ENCODE measurements around the gene SLIT3.
A peak's percentile ranks its signal among the peaks of the same experiment; 100 is the strongest.

The SLIT3 gene

DNA sequence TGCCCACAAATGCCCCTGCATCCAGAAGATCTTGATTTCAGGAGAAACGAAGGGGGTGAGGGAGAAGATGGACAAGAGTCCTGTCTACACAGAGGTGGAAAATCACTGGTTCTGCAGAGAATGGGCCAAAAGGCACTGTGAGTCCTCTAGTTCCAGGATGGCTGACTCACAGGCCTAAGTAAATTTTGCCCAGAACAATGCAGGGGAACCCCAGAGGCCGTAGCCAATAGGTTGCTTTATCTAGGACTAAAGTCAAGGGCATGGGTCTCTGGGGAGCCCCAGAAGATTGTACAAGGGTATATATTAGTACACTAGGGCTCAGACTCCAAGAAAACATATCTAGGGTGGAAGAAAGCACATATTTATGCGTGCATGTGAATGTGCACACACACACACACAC is 98.0 kb downstream of the SLIT3 start:
- in situ Hi-C loops (cut with HindIII; ENCODE audit: low pct_ligation_motif_present, low sequenced_read_pairs), result no loop called here
- TF ChIP-seq, protein P1, sequence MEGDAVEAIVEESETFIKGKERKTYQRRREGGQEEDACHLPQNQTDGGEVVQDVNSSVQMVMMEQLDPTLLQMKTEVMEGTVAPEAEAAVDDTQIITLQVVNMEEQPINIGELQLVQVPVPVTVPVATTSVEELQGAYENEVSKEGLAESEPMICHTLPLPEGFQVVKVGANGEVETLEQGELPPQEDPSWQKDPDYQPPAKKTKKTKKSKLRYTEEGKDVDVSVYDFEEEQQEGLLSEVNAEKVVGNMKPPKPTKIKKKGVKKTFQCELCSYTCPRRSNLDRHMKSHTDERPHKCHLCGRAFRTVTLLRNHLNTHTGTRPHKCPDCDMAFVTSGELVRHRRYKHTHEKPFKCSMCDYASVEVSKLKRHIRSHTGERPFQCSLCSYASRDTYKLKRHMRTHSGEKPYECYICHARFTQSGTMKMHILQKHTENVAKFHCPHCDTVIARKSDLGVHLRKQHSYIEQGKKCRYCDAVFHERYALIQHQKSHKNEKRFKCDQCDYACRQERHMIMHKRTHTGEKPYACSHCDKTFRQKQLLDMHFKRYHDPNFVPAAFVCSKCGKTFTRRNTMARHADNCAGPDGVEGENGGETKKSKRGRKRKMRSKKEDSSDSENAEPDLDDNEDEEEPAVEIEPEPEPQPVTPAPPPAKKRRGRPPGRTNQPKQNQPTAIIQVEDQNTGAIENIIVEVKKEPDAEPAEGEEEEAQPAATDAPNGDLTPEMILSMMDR (IDR thresholded peaks at IDR 0.05; ENCODE audit: low read depth, low read length, missing control alignments), result no peak
- Histone ChIP-seq H3K36me3 (replicated peaks) (no peaks in the 10 kb centered on the region), H3K27ac (no peak overlapping the region), H3K4me3 (ENCODE audit: low read depth, low read length) (no peak overlapping the region), H3K27me3 (replicated peaks) (no peaks in the 10 kb centered on the region)
- DNase-seq, result no peak

- in situ Hi-C loops (cut with HindIII; ENCODE audit: low pct_ligation_motif_present, low sequenced_read_pairs), result no loop called here
- Histone ChIP-seq H3K27ac (no peak overlapping the region), H3K27me3 (replicated peaks) (no peaks in the 10 kb centered on the region), H3K4me3 (ENCODE audit: low read depth, low read length) (no peak overlapping the region), H3K36me3 (replicated peaks) (no peaks in the 10 kb centered on the region)
- no peak for DNase-seq
- TF ChIP-seq, protein P1 (IDR thresholded peaks at IDR 0.05; ENCODE audit: low read depth, low read length, missing control alignments), result no peak
Measured at GRCh38 chr5:169201597-169201996, 99.3 kb downstream of the SLIT3 start.

DNA sequence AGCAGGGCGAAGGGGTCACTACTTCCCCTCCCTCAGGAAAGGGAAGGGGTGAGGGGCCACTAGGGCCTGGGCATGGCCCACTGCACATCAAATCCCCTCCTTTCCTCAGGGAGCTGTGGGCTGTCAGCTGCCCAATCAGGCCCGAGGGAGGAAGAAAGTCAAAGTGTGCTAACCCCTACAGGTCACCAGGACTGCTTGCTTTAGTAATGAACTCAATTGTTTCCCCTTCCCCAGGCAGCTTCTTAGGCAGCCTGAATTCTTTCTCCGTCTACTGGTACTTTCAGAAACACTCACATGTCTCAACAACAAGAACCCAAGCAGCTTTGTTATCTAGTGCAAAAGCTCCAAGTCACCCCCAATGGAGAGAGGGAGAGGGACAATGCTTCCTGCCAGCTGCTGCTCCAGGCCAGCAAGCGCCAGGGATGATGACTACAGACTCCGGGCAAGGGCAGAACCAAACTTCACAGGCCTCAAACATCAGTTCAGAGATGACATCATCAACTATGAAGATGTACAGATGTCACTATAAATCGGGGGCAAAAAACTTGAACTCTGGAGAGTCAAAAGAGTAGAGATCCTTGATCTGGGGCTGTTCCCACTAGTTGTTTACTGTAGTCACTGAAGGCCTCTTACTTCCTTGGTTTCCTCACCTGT is 100.7 kb downstream of the SLIT3 start:
- TF ChIP-seq, protein P1 (IDR thresholded peaks at IDR 0.05; ENCODE audit: low read depth, low read length, missing control alignments), result no peak
- no peak overlapping the region for H3K4me3 ChIP-seq (ENCODE audit: low read depth, low read length)
- DNase-seq, result no peak
- no peaks in the 10 kb centered on the region for H3K27me3 ChIP-seq (replicated peaks)
- in situ Hi-C loops (cut with HindIII; ENCODE audit: low pct_ligation_motif_present, low sequenced_read_pairs), result no loop called here
- H3K36me3 ChIP-seq (replicated peaks), result no peaks in the 10 kb centered on the region
- H3K27ac ChIP-seq, result no peak overlapping the region

GRCh38 chr5:169197343-169197742 is 103.6 kb downstream of the SLIT3 start:
- in situ Hi-C loops (cut with HindIII; ENCODE audit: low pct_ligation_motif_present, low sequenced_read_pairs), result no loop called here
- no peaks in the 10 kb centered on the region for H3K27me3 ChIP-seq (replicated peaks)
- H3K27ac ChIP-seq, result no peak overlapping the region
- no peak for DNase-seq
- no peaks in the 10 kb centered on the region for H3K36me3 ChIP-seq (replicated peaks)
- no peak overlapping the region for H3K4me3 ChIP-seq (ENCODE audit: low read depth, low read length)
- TF ChIP-seq, protein P1 (IDR thresholded peaks at IDR 0.05; ENCODE audit: low read depth, low read length, missing control alignments), result peak; percentile 23

- no peaks in the 10 kb centered on the region for H3K36me3 ChIP-seq (replicated peaks)
- no peak overlapping the region for H3K27ac ChIP-seq
- H3K27me3 ChIP-seq (replicated peaks), result no peaks in the 10 kb centered on the region
- TF ChIP-seq, protein P1 (IDR thresholded peaks at IDR 0.05; ENCODE audit: low read depth, low read length, missing control alignments), result no peak
- DNase-seq, result no peak
- in situ Hi-C loops (cut with HindIII; ENCODE audit: low pct_ligation_motif_present, low sequenced_read_pairs), result no loop called here
- H3K4me3 ChIP-seq (ENCODE audit: low read depth, low read length), result no peak overlapping the region
Measured at GRCh38 chr5:169196059-169196458, 104.9 kb downstream of the SLIT3 start.

DNA sequence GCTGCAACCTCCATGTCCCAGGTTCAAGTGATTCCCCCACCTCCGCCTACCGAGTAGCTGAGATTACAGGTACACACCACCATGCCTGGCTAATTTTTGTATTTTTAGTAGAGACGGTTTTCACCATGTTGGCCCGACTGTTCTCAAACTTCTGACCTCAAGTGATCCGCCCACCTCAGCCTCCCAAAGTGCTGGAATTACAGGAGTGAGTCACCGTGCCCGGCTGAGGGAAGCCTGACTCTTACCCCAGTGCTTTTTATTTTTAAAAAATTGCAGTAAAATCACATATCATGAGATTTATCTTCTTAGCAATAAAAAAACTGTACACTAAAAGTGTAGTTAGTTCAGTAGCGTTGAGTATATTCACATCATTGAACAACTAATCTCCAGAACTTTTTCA is 105.3 kb downstream of the SLIT3 start:
- in situ Hi-C loops (cut with HindIII; ENCODE audit: low pct_ligation_motif_present, low sequenced_read_pairs), result no loop called here
- Histone ChIP-seq H3K27ac (no peak overlapping the region), H3K27me3 (replicated peaks) (no peaks in the 10 kb centered on the region), H3K4me3 (ENCODE audit: low read depth, low read length) (no peak overlapping the region), H3K36me3 (replicated peaks) (no peaks in the 10 kb centered on the region)
- TF ChIP-seq, protein P1 (IDR thresholded peaks at IDR 0.05; ENCODE audit: low read depth, low read length, missing control alignments), result no peak
- DNase-seq, result peak; percentile 27
